HCT116 (cell line): ENCODE data around the gene FRMD3. TPM values are rescaled to one million over a fixed set of nuclear protein-coding genes. Genes with fewer than 3 reads are reported as not detected.

ENCODE experiments used
- ATAC-seq: fragments of 200-7000 bp; cut with Tn5 transposase; 2 replicates; pipeline ENCODE4 v1.9.1; 2020; ENCODE audit warnings: mild to moderate bottlenecking, moderate library complexity
- BruUV-seq: library from RNA; stranded (reverse); fragments of 400-500 nt; replicated peaks from 2 replicates; lab custom pipeline; 2021; lab: Mats Ljungman, UMichigan
- CTCF ChIA-PET: fragments of 300-600 bp; sonication (Branson Sonifier 250); formaldehyde crosslinking; loops from one replicate; lab custom pipeline; 2021; ENCODE audit warnings: antibody characterized with exemption; lab: Charles Lee
- POLR2A ChIA-PET: fragments of 300-600, 350-600 bp; sonication (Branson Sonifier 250); formaldehyde crosslinking; loops from one replicate; lab custom pipeline; 2021; ENCODE audit warnings: antibody characterized with exemption; lab: Charles Lee
- RAD21 ChIA-PET, 2 experiments: fragments of 300-600 bp; sonication (Branson Sonifier 250); formaldehyde crosslinking; loops; one replicate each; lab custom pipeline; 2023; ENCODE audit warnings: low total read pairs in 2 of 2; ENCODE audit not compliant: uncharacterized antibody in 2 of 2, unreplicated experiment in 2 of 2, low non-redundant PET in 1 of 2; lab: Charles Lee
- DNase-seq: peaks from one replicate; pipeline ENCODE4 v3.0.0-alpha.2; 2010; ENCODE audit warnings: low read depth, low spot score
- H2AFZ ChIP-seq: fragments of 200-600 bp; shearing (Covaris generic), sonication (generic); 2 replicates; pipeline ENCODE4 v1.6.1; 2017; ENCODE audit warnings: low read depth, mixed run types, mixed read lengths, antibody characterized with exemption, low read length; ENCODE audit not compliant: poor library complexity, severe bottlenecking
- H3K27ac ChIP-seq: 2 replicates; pipeline ENCODE4 v1.5.1; 2012; ENCODE audit warnings: low read depth, low read length
- H3K27me3 ChIP-seq: fragments of 200-600 bp; sonication (generic); 2 replicates; pipeline ENCODE4 v1.6.1; 2016; ENCODE audit warnings: mixed run types, low read length, mixed read lengths; ENCODE audit not compliant: insufficient read depth
- H3K36me3 ChIP-seq, 2 experiments: fragments of 200-500 bp in 1 of 2; fragments of 200-600 bp in 1 of 2; sonication (Bioruptor generic) in 1 of 2; sonication (generic) in 1 of 2; 2 replicates each; pipeline versions ENCODE4 v1.5.1 to v1.6.1; 2014 to 2016; ENCODE audit warnings: low read length in 2 of 2, inconsistent platforms in 1 of 2, mixed read lengths in 1 of 2, mixed run types in 1 of 2; ENCODE audit not compliant: insufficient read depth in 2 of 2, control insufficient read depth in 1 of 2
- H3K4me1 ChIP-seq, 2 experiments: fragments of 200-600 bp in 1 of 2; sonication (generic) in 1 of 2; 2 replicates each; pipeline versions ENCODE4 v1.5.1 to v1.6.1; 2012 to 2017; ENCODE audit warnings: low read length in 2 of 2, inconsistent platforms in 1 of 2, mild to moderate bottlenecking in 1 of 2, mixed read lengths in 1 of 2, mixed run types in 1 of 2, moderate library complexity in 1 of 2; ENCODE audit not compliant: insufficient read depth in 2 of 2, control insufficient read depth in 1 of 2
- H3K4me2 ChIP-seq: fragments of 200-600 bp; sonication (generic); 2 replicates; pipeline ENCODE4 v1.6.1; 2017; ENCODE audit warnings: mixed run types, low read length, mixed read lengths
- H3K4me3 ChIP-seq, 2 experiments: fragments of 200-600 bp in 1 of 2; sonication (generic) in 1 of 2; replicated peaks in 1 of 2; 2 replicates each; pipeline ENCODE4 v1.5.1; 2011 to 2016; ENCODE audit warnings: low read length in 2 of 2, control low read depth in 1 of 2, low read depth in 1 of 2, mild to moderate bottlenecking in 1 of 2, mixed read lengths in 1 of 2, mixed run types in 1 of 2
- H3K79me2 ChIP-seq: fragments of 200-600 bp; sonication (generic); 2 replicates; pipeline ENCODE4 v1.6.1; 2017; ENCODE audit warnings: mild to moderate bottlenecking, mixed run types, low read length, moderate library complexity, mixed read lengths; ENCODE audit not compliant: insufficient read depth
- H3K9ac ChIP-seq: fragments of 200-600 bp; sonication (generic); 2 replicates; pipeline ENCODE4 v1.6.1; 2016; ENCODE audit warnings: low read length, mixed read lengths
- H3K9me2 ChIP-seq: fragments of 200-600 bp; sonication (generic), shearing (Covaris generic); 2 replicates; pipeline ENCODE4 v1.6.1; 2017; ENCODE audit warnings: mixed run types, mild to moderate bottlenecking, moderate library complexity; ENCODE audit not compliant: insufficient read depth
- H3K9me3 ChIP-seq, 2 experiments: fragments of 200-500 bp in 1 of 2; fragments of 200-600 bp in 1 of 2; sonication (Bioruptor generic) in 1 of 2; sonication (generic) in 1 of 2; 2 replicates each; pipeline ENCODE4 v1.6.1; 2014 to 2017; ENCODE audit warnings: low read length in 2 of 2, mixed read lengths in 2 of 2, inconsistent platforms in 1 of 2, low read depth in 1 of 2, mild to moderate bottlenecking in 1 of 2, mixed run types in 1 of 2, moderate library complexity in 1 of 2; ENCODE audit not compliant: control insufficient read depth in 1 of 2, insufficient read depth in 1 of 2
- H4K20me1 ChIP-seq: fragments of 200-600 bp; sonication (generic), shearing (Covaris generic); 2 replicates; pipeline ENCODE4 v1.6.1; 2017; ENCODE audit warnings: mixed run types, mild to moderate bottlenecking, moderate library complexity; ENCODE audit not compliant: insufficient read depth
- ATF3 ChIP-seq: IDR thresholded peaks from 2 replicates; pipeline ENCODE4 v1.6.1; 2012
- ELF1 ChIP-seq: IDR thresholded peaks from 2 replicates; pipeline ENCODE4 v1.6.1; 2012; ENCODE audit warnings: low read depth, borderline replicate concordance
- EZH2 ChIP-seq: fragments of 200-600 bp; sonication (generic); IDR thresholded peaks from 2 replicates; pipeline ENCODE4 v1.6.1; 2017; ENCODE audit warnings: antibody characterized with exemption, mixed run types
- EZH2phosphoT487 ChIP-seq: fragments of 200-600 bp; IDR thresholded peaks from 2 replicates; pipeline ENCODE4 v1.6.1; 2018; ENCODE audit warnings: antibody characterized with exemption, borderline replicate concordance
- POLR2AphosphoS5 ChIP-seq: IDR thresholded peaks from 2 replicates; pipeline ENCODE4 v1.6.1; 2011; ENCODE audit warnings: mild to moderate bottlenecking, low read depth, low read length, moderate library complexity
- REST ChIP-seq: IDR thresholded peaks from 2 replicates; pipeline ENCODE4 v1.6.1; 2012; ENCODE audit warnings: low read depth
- YY1 ChIP-seq: IDR thresholded peaks from 2 replicates; pipeline ENCODE4 v1.6.1; 2011; ENCODE audit warnings: low read length, low read depth, moderate library complexity, mild to moderate bottlenecking; ENCODE audit not compliant: insufficient replicate concordance; ENCODE audit errors: extremely low read depth
- ZBTB33 ChIP-seq: IDR thresholded peaks from 2 replicates; pipeline ENCODE4 v1.6.1; 2011; ENCODE audit warnings: mild to moderate bottlenecking, low read length, moderate library complexity; ENCODE audit not compliant: insufficient replicate concordance; ENCODE audit errors: extremely low read depth
- intact Hi-C: fragments of 100-400 bp; cut with micrococcal nuclease; formaldehyde crosslinking; loops from 2 replicates; pipeline ENCODE4 v1.10.0; 2022
- total RNA-seq: library from RNA; stranded (reverse); gene quantifications from one replicate; pipeline ENCODE4 v1.2.1, GENCODE V29; 2021; ENCODE audit not compliant: unreplicated experiment

Gene FRMD3
- total RNA-seq, 1 experiment from 2014 or later: 0.89 TPM

GRCh38 chr9:83441390-83441789 is 96.8 kb downstream of the FRMD3 start:
- H3K4me2 ChIP-seq: no peak overlapping the region
- CTCF ChIA-PET: no interaction called here
- no peak for TF ChIP-seq EZH2phosphoT487
- TF ChIP-seq POLR2AphosphoS5: no peak
- no peak for TF ChIP-seq YY1
- TF ChIP-seq ZBTB33: no peak
- TF ChIP-seq REST: no peak
- TF ChIP-seq ELF1: no peak
- TF ChIP-seq ATF3: no peak
- TF ChIP-seq EZH2: no peak
- TF ChIP-seq, all 23 proteins: peak for 0
- DNase-seq: no peak
- Histone ChIP-seq H4K20me1 (no peaks in the 10 kb centered on the region), H3K9ac (no peak overlapping the region), H3K9me3 (no peaks in the 10 kb centered on the region), H3K27me3 (no peaks in the 10 kb centered on the region), H3K36me3 (no peaks in the 10 kb centered on the region), H3K4me1 (peaks cover 0 to 3% of the 10 kb centered on the region in 2 experiments; a peak in 1 of 4 replicates), H3K9me2 (no peaks in the 10 kb centered on the region), H3K4me3 (no peak overlapping the region), H3K79me2 (no peaks in the 10 kb centered on the region), H2AFZ (no peak overlapping the region), H3K27ac (no peak overlapping the region)
- intact Hi-C loops: no loop called here
- RAD21 ChIA-PET: no interaction called here
- BruUV-seq: no TSS peak
- POLR2A ChIA-PET: no interaction called here
- no peak for ATAC-seq
